ENCODE measurements around the gene RALGPS1. TPM values are rescaled to one million over a fixed set of nuclear protein-coding genes. Genes with fewer than 3 reads are reported as not detected.

Gene RALGPS1
- total and polyA plus RNA-seq, 2 of the 8 experiments (the other 6 are each of a cell fraction or from before 2014, with no cell fraction given): 20.0 to 23.5 TPM

GRCh38 chr9:127221695-127222094, 307.1 kb downstream of the RALGPS1 start:
- Histone ChIP-seq H3K56ac (replicated peaks; ENCODE audit: insufficient read length, low read depth, low read length) (no peak overlapping the region), H4K5ac (ENCODE audit: insufficient read length, low read depth, low read length) (no peak overlapping the region), H2AFZ (ENCODE audit: low read length) (no peak overlapping the region), H2AK5ac (ENCODE audit: low read depth, low read length) (no peak overlapping the region), H3K4me1 (replicated peaks in 1 of 4; ENCODE audit: control insufficient read depth in 3 of 4, insufficient read depth in 4 of 4, low read length in 3 of 4) (peaks cover 0 to 13% (median 8%) of the 10 kb centered on the region in 4 experiments; a peak in 5 of 7 replicates), H3K4me3 (ENCODE audit: extremely low read depth in 1 of 4, insufficient read depth in 2 of 4, low read depth in 3 of 4, low read length in 4 of 4) (no peak overlapping the region), H3K27ac (ENCODE audit: low read depth, low read length) (no peak overlapping the region), H3K27me3 (replicated peaks in 1 of 4; ENCODE audit: control insufficient read depth in 3 of 4, extremely low read depth in 1 of 4, insufficient read depth in 3 of 4, low read length in 3 of 4) (peaks cover 2 to 15% (median 13%) of the 10 kb centered on the region in 4 experiments; a peak in 6 of 7 replicates), H2BK12ac (ENCODE audit: low read depth, low read length) (no peak overlapping the region), H2BK15ac (ENCODE audit: low read length) (no peak overlapping the region), H4K91ac (replicated peaks; ENCODE audit: insufficient read length, low read length) (no peak overlapping the region), H3K9ac (replicated peaks in 1 of 4; ENCODE audit: extremely low read depth in 1 of 4, low read depth in 3 of 4, low read length in 3 of 4) (no peak overlapping the region), H4K8ac (ENCODE audit: extremely low read depth, insufficient read depth, low read length) (no peak overlapping the region), H3K79me2 (ENCODE audit: control insufficient read depth in 1 of 2, insufficient read depth in 2 of 2, low read length in 2 of 2) (no peaks in the 10 kb centered on the region), H3K79me1 (ENCODE audit: low read depth, low read length) (no peaks in the 10 kb centered on the region), H3K14ac (ENCODE audit: insufficient read length) (no peak overlapping the region), H2BK120ac (replicated peaks; ENCODE audit: low read depth, low read length) (no peak overlapping the region), H3K36me3 (ENCODE audit: control insufficient read depth in 2 of 4, insufficient read depth in 4 of 4, low read length in 3 of 4) (no peaks in the 10 kb centered on the region), H2BK5ac (ENCODE audit: low read depth, low read length) (no peak overlapping the region), H3K9me3 (ENCODE audit: insufficient read depth in 2 of 2, low read depth in 1 of 2, low read length in 1 of 2) (no peaks in the 10 kb centered on the region), H2BK20ac (ENCODE audit: low read length) (no peak overlapping the region), H3K18ac (ENCODE audit: extremely low read depth, low read length) (no peak overlapping the region), H3K4me2 (ENCODE audit: insufficient read depth in 1 of 2, low read depth in 2 of 2, low read length in 2 of 2) (no peak overlapping the region), H3K4ac (replicated peaks; ENCODE audit: insufficient read length, low read depth, low read length) (no peak overlapping the region), H4K20me1 (replicated peaks in 1 of 2; ENCODE audit: control insufficient read depth in 1 of 2, insufficient read depth in 2 of 2, low read length in 2 of 2) (peaks cover 2 to 5% of the 10 kb centered on the region in 2 experiments), H3K23ac (ENCODE audit: insufficient read length) (no peak overlapping the region), H3K23me2 (ENCODE audit: low read depth, low read length) (peaks cover 13% of the 10 kb centered on the region)
- ChIA-PET CTCF (ENCODE audit: partially characterized antibody) (no interaction called here), POLR2A (ENCODE audit: partially characterized antibody) (interaction anchor here (0.6 to 2.5 kb wide), 2 partner anchors 11 to 428 kb away, joined by 3 to 8 read pairs; no protein-coding TSS in a partner anchor)
- DNase-seq (ENCODE audit: low read depth in 1 of 2, low spot score in 2 of 2) (no peak), FAIRE-seq (no peak)
- 91% methylated on average over 2 of the region's 2 CpGs; no CpG with 5 or more reads in 1 of the 2 experiments for WGBS, 2 experiments (ENCODE audit: extremely low coverage in 1 of 2, insufficient coverage in 1 of 2, insufficient read length in 1 of 2, insufficient replicate concordance in 2 of 2, low coverage in 1 of 2, low lambda C conversion rate in 2 of 2, missing lambda C conversion rate in 1 of 2)
- TF ChIP-seq CBX8 (IDR thresholded peaks at IDR 0.05; ENCODE audit: borderline replicate concordance, low read depth, low read length): no peak
- no peak for TF ChIP-seq RFX5 (IDR thresholded peaks at IDR 0.05; ENCODE audit: borderline replicate concordance, low read depth, low read length)
- no peak for TF ChIP-seq HDAC2 (IDR thresholded peaks at IDR 0.05; ENCODE audit: borderline replicate concordance in 1 of 2, low read depth in 2 of 2, low read length in 2 of 2)
- no peak for TF ChIP-seq RXRA (IDR thresholded peaks at IDR 0.05; ENCODE audit: insufficient read depth, low read depth, low read length)
- no peak for TF ChIP-seq NRF1 (IDR thresholded peaks at IDR 0.05; ENCODE audit: low read depth, low read length)
- TF ChIP-seq MAFK (IDR thresholded peaks at IDR 0.05; ENCODE audit: low read depth, low read length): no peak
- no peak for TF ChIP-seq EZH2 (IDR thresholded peaks at IDR 0.05; ENCODE audit: low read depth, low read length, severe bottlenecking)
- no peak for TF ChIP-seq CHD2 (IDR thresholded peaks at IDR 0.05; ENCODE audit: low read length)
- no peak for TF ChIP-seq TAF1 (IDR thresholded peaks at IDR 0.05; ENCODE audit: low read depth, low read length)
- TF ChIP-seq CBX5 (IDR thresholded peaks at IDR 0.05; ENCODE audit: low read depth, low read length): no peak
- no peak for TF ChIP-seq SUZ12 (IDR thresholded peaks at IDR 0.05; ENCODE audit: low read length)
- no peak for TF ChIP-seq GABPA (IDR thresholded peaks at IDR 0.05; ENCODE audit: borderline replicate concordance, insufficient read depth, low read length)

Measured in H1 (cell line).